COLO668 (cell line): ENCODE results near the gene ADAMTS12.
"Not testable (repeated sequence)": the region's sequence is repeated elsewhere in the genome, so short reads cannot be mapped to it uniquely, and the experiment has no call there.

Experiments
- DNase-seq: peaks from one replicate; lab custom pipeline; 2025; ENCODE audit not compliant: unreplicated experiment; lab: John Stamatoyannopoulos, UW

Gene ADAMTS12

DNA sequence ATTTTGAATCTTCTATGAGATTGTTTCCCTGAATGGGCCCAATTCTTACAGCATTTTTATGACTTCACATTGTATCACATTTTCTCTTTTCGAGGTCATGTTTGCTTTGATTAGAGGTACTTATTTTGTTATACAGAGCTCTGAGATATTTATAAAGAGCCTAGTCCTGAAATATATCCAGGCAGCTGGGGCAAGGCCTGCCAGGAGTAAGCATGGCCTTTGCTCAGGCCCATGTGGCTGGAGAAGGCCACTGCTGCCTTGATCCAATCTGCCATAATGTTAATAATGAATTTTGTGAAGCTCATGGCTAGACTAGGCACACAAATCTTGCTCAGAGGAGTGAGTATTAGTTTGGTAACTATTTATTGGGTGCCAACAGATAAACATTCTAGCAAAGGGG is 355.0 kb downstream of the ADAMTS12 start:
- DNase-seq = no peak

DNA sequence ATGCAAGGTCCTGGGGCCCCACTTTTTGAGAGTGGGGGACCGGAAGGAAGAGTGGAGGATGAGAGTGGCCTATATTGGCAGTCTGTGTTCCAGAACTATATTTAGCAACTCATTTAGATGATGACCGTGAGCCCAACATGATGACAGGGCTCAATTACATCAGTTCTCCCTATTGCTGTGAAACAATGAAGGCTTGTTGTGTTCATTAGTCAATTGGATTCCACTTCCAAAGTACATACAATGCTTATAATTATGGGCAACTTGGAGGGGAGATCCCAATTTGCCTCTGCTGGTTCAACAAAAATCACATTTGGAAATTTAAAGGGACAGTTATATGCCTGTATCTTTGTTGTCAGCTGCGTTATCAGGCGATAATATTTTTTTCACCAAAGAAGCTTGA is 360.0 kb downstream of the ADAMTS12 start:
- no peak for DNase-seq

DNA sequence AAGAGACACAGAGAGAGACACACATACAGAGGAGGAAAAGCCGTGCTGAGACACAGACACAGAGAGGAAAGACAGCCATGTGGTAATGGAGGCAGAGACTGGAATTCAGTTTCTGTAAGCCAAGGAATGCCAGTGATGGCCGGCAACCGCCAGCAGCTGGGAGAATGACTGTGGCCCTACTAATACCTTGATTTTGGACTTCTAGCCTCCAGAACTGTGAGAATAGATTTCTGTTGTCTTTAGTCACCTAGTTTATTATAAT is 360.8 kb downstream of the ADAMTS12 start:
- DNase-seq = no peak

DNA sequence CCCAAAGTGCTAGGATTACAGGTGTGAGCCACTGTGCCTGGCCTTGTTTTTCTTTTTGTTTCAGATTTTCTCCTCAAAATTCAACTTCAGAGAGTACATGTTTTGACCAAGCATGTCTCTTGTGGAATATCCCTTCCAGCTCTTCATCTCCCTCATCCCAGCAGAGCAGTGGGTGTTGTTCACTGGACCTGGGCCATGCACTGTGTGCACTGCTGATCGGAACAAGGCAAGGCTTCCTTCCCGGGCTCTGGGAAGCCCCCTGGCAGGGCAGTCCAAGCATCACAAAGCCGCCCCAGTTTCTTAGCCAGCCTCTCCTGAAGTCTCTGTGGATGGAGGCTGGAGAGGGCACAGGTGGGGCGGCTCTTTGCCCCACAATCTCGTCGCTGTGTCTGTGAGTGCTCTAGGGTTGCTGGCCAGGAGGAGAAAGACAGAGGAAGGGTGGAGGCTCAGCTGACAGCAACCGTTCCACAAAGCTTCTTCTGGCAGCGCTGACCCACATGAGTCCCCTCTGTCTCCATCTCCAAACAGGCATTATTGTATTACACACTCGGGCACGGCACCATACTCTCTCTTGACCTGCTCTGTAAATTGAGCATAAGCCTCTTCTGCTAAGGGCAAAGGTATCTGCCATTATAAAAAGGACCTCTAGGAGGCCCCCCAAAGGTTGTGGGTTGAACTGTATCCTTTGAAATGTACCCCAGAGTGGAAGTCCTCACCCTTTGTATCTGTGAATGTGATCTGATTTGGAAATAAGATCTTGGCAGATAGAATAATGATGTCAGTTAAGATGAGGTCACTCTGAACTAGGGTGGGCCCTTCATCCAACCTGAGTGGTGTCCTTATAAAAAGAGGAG is 361.4 kb downstream of the ADAMTS12 start:
- no peak for DNase-seq

DNA sequence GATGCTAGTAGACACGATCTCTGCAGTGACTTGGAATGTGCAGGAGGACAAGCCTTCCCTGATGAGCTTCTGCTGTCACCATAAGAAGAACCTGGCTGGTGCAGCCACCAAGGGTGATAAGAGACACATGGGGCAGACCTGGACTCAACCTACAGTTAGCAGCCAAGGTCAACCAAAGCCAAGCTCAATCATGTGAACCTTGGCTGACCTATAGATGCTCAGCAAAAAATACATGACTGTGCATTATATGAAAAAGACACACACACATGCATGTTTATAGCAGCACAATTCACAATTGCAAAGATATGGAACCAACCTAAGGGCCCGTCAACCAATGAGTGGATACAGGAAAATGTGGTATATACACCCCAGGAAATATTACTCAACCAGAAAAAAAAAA is 364.1 kb downstream of the ADAMTS12 start:
- no peak for DNase-seq

DNA sequence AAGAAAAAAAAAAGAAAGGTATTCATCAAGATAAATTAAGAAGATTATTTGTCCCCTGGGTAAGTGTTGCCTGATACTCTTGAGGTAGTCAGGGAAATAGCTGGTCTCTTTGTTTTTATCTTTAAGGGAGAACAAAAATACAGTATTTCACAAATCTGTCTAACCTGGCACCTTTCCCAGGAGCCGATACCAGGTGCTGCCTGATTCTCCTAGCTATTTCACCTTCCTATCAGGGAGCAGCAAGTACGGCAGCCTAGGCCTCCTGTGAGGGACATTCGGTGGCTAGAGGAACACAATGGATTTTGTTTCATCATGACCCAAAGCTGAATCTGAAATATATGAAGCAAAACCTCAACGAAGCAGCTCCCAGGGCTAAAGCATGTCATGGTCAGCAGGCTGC is 365.0 kb downstream of the ADAMTS12 start:
- no peak for DNase-seq

DNA sequence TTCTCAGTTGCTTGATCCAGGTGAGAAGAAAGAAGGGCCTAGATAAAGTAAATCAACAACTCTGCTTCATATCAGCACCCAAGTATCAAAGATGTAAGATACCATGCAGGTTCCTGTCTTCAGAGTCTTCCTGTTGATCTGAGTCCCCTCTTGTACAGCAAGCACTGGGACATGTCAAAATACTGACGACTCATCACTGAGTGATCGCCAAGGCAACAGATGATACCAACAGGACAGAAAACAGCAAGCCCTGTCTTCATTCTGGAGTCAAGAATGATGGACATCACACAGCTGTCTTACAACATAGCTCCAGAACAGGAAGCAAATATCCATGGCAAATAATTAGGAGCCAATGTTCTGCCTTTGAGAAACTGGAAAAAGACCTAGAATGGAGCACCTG is 367.3 kb downstream of the ADAMTS12 start:
- DNase-seq = no peak

DNA sequence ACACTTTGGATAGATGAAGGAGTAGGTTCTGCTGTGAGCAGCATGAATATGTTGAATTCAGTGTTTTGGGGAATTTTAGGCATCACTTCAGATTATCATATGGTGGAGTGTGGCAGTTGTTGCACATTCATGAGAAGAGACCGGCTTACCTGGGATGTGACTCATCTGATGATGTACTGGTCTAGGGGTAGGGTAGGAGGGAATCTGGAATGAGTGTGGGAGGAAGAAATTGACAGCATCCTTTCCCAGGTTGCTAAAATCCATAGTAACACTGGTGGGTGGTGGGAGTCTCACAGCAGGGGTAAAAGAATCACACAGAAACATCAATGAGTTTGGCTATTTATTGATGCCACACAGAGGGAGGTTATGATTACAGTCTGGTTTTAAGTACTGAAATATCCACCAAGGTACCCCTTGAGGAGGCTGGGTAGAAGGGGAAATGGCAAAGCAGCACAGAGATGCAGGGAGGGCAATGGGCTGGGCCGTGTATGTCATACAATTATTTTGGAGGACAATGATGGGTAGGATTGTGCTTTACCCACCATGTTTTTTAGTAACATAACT is 368.5 kb downstream of the ADAMTS12 start:
- DNase-seq = no peak

DNA sequence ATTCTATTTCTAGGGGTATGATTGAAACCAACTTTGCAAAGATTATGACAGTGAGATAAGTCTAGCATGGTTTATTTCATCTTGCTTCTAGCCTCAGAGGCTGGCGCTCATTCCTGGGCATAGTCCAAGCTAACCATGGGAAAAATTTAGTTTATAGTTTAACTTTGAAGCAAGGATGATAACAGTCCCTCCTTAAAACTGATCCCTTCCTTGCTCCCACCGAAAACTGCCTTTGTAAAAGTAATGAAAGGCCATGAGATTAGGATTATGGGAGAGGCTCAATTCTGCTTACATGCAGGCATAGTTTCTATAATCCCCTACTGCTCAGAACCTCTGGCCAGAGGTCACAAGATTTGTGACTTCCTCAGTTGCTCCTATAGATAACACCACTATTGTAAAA is 375.4 kb downstream of the ADAMTS12 start:
- DNase-seq = no peak

DNA sequence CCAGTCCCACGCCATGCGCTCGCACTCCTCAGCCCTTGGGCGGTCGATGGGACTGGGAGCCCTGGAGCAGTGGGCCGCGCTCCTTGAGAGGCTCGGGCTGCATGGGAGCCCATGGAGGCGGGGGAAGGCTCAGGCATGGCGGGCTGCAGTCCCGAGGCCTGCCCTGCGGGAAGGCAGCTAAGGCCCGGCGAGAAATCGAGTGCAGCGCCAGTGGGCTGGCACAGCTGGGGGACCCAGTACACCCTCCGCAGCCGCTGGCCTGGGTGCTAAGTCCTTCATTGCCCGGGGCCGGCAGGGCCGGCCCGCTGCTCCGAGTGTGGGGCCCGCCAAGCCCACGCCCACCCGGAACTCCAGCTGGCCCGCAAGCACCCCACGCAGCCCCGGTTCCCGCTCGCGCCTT is 376.4 kb downstream of the ADAMTS12 start:
- DNase-seq = not testable (repeated sequence)

DNA sequence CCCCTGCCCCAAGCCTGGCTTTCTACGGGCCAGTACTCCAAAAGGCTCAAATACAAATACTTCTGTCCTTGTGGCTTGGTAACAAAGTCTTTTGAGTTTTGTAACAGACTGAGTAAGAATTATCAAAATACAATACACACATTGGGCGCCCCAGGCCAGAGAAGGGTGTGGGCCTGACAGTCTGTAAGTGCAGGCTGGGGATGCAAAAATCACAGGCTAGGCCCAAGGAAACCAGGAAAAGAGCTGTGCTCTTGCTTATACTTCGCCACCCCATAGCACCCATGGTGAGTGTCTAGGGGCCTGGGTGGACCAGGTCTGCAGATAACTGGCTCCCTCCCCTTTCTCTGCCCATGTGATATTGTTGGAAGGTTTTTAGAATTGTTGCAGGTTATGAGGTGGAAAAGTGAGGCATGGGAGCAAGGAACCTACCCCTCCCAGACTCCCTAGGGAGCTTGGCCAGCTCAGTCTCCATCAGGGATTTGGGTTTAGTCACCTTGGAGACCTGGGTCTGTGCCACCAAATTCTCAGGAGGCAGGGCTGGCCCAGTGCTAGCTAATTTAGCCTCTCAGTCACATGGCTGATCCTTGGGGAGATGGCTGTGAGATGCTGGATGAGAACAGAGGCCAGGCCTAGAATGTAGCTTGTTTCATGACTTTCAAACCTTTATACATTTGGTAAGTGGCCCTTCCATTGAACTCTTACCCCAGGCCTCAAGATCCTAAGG is 378.2 kb downstream of the ADAMTS12 start:
- DNase-seq = no peak

DNA sequence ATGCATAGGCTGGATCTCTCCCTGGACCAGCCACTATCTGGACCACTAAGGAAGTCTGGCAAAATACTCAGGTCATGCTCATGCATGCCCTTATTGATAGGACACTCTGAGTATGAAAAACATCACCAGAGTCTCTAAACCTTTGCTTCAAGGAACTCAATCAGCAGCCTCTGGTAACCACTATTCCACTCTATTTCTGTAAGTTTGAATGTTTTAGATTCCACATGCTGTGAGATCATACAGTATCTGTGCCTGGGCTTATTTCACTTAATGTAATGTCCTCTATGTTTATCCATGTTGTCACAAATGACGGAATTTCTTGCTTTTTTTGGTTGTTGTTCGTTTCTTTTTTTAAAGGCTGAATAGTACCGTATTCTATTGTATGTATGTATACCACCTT is 382.8 kb downstream of the ADAMTS12 start:
- DNase-seq = no peak

DNA sequence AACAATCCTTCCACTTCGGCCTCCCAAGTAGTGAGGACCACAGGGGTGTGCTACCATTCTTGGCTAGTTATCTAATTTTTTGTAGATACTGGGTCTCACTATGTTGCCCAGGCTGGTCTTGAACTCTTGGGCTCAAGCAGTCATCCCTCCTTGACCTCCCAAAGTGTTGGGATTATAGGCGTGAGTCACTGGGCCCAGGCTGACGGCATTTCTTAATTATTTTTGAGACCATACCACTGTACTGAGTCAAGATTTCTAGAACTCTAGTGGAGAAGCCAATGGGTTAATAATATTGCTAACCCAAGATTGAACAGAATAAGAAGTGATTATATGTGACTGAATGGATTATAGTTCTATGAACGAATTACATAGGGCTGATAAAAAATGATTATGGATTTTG is 384.4 kb downstream of the ADAMTS12 start:
- DNase-seq = no peak

DNA sequence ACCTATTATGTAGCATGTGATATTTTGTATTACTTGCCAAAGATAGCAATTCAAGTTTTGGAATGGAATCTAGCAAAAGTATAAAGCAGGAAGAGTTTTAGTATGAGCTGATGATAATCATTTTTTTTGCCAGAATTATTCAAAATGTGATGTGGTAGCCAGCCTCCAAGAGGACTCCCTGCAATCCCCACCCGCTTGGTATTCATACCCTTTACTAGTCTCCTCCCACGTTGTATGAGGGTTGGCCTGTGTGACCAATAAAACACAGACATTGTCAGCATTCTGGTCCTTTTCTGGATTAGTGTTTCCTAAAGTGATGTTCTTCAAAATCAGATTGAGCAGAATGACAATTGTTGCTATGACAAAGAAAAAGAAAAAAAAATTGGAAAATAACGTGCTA is 387.2 kb downstream of the ADAMTS12 start:
- DNase-seq = no peak

DNA sequence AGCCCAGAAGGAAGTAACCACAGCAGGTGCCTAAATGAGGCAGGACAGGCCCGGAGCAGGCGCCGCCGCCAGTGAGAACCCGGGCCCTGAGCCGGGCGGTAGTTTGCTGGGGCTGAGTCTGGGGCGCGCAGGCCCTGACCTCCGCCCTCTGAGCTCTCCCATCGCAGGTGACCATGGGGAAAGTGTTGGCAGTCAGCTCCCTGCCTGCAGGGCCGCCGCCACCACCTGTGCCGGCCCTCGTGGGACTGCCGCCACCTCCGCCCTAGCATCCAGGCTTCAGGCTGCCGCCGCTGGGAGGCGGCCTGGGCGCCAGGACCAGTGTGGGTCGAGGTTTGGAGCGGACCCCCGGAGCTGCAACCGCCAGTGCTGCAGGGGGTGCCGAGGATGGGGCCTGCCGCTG is 389.9 kb downstream of the ADAMTS12 start:
- no peak for DNase-seq

DNA sequence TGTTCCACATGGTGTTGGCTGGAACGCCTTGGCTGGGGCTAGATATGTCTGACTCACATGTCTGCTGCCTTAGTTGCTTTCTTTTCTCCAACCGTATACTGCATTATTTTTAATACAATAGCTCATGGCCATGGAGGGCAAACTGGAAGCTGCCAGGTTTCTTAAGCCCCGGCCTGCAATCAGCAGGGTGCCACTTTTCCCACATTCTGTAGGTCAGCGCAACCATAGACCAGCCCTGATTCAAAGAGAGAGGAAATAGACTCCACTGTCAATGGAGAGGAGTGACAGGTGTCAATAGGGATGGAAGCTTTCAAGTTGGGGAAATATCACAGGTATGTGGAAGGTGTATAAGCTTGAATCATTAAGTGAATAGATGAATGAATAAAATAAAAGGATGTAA is 390.5 kb downstream of the ADAMTS12 start:
- no peak for DNase-seq

DNA sequence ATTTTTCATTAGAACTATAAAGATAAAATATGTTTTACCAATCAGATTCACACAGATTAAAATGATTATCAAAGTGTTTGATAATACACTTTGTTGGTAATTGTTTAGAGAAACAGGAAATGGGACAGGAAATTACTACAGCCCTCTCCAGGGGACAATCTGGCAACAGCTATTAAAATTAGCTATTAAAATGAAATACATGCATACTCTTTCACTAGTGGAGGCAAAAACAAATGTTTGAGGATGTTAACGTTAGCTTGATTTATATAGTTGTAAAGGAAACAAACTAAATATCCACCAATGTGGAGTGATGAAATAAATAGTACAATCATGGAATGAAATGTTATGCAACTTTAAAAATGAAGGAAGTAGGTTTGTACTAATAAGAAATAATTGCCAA is 397.3 kb downstream of the ADAMTS12 start:
- no peak for DNase-seq

DNA sequence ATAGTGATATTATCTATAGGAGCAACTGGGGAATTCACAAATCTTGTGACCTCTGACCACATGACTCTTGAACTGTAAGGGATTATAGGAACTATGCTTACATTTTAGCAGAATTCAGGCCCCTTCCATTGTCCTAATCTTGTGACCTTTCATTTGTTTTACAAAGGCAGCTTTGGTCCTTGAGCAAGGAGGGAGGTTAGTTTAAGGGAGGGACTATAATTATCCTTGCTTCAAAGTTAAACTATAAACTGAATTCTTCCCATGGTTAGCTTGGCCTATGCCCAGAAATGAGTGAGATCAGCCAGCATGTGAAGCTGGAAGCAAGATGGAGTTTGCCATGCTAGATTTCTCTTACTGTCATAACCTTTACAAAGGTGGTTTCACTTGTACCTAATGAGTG is 399.8 kb downstream of the ADAMTS12 start:
- DNase-seq = no peak

DNA sequence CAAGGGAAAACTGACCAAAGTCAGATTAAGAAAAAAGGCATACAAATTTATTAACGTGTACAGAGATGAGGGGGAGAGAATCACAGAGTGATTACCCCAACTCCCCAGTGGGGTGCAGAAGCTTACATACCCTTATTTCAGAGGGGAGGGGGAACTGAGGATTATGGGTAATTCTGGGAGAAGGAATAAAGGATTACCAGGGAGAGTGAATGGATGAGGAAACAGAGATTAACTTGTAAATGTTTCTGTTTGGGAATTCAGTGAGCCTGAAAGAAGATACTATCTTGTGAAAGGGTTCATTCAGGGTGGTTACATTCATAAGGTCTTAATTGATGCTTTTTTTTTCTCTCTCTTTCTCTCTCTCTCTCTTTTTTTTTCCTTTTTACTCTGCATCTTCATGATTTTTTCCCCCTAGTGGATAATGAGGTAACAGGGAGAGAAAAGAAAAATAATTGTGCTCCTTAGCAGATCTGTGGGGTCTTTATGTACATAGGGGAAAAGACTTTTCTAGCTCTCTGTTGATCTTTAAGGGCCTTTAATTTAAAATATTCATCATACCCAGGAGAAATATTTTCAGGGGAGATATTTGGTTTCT is 401.6 kb downstream of the ADAMTS12 start:
- DNase-seq = no peak

DNA sequence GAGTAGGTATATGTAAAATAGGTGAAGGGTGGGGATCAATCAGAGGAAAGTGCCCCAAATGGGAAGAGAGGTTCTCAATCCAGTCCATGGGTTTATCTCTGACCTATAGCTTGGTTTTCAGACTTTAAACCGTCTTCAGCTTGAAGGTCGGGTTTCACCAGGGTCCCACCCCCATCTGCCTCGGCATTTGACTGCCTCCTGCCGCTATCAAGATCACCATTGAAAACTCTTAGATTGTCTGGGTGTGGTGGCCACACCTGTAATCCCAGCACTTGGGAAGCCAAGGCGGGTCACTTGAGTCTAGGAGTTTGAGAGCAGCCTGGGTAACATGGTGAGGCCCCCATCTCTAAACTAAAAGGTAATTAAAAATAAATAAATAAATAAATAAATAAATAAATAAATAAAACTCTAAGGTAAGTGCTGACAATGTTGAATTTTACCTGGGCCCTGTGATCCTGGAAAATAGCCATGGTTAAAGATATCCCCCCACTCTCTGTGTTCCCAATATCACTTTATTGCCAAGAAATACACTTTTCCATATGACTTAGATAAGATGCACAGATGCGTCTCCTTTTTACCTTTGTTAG is 402.2 kb downstream of the ADAMTS12 start:
- no peak for DNase-seq

DNA sequence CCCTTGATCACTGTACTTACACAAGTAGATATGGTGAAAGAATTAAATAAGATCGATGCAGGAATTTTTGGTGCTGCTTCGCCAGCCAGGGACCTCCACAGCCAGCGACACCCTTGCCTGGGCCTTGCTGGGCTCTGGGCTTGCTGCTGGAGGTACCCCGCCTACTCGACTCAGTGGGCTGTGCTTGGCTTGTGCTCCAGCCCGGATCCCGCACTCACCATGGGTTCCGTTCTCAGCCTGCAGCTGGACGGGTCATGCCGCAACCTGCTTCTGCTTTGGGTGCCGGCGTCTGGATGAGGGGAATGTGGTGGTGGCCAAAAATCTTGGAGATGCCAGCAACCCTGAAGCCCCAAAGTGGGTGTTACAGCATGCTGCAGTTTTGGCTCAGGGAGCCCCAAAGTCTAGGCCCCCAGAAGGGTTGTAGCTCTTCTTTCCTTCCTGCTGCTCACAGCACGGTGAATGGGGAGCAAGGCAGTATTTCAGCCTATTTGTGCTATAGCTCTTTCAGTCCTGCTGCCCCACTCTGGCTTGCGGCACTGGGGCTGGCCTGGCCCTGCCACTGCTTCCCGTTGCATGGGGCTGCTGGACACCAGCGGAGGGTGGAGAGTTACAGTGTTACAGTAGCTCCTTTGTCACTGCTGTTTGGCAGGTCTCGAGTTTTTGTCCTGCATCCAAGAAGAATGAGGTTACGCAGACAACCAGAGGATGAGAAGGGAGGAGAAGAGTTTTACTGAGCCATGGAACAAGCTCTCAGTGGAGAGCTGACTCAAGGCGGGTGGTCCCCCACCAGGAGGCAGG is 403.0 kb downstream of the ADAMTS12 start:
- no peak for DNase-seq
